HG02642 (cell line): ENCODE results near the gene MYO10.

Experiments
- ATAC-seq: cut with Tn5 transposase; IDR thresholded peaks from one replicate; pipeline ENCODE4 v1.9.1; 2021; ENCODE audit warnings: mild to moderate bottlenecking; ENCODE audit not compliant: unreplicated experiment, poor library complexity

Gene MYO10

DNA sequence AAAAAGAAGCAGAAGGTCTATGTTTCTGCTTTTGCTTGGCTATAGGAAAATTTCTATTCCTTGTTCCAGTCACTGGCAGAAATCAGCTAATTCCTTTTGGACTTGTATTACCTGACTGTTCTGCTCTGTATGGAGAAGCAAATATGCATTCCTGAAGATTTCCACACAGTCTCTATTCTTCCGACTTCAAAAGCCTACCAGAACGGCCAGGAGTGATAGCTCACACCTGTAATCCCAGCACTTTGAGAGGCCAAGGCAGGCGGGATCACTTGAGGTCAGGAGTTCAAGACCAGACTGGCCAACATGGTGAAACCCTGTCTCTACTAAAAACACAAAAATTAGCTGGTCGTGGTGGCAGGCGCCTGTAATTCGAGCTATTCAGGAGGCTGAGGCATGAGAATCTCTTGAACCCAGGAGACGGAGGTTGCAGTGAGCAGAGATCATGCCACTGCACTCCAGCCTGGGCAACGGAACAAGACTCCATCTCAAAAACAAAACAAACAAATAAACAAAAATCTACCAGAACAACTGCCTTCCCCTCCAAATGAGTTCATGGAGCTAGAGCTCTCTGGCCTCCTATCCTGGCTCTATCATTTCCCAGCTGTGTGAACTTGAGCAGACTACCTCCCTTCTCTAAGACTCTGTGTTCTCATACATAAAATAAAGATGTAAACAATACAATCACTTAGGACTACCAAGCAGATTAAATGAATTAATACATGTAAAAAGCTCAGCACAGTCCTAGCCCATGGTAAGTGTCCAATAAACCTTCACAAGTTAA lies 17.0 kb downstream of the MYO10 start:
- ATAC-seq = no peak

DNA sequence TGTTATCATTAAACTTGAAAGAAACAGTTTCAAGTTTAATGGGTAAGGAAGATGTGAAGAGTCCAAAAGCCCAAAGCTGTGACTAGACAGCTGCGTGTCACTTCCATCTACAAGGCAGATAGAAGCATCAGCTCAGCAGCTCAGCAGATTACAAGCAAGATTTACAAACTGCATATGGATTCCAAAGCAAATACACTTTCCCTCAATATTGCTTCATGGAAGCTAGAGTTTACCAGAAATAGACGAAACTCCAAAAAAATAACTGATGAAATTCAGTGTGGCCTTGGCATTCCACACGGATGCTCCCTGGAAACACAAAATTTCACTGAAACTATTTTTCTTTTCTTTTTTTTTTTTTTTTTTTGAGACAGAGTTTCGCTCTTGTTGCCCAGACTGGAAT lies 17.9 kb downstream of the MYO10 start:
- no peak for ATAC-seq

DNA sequence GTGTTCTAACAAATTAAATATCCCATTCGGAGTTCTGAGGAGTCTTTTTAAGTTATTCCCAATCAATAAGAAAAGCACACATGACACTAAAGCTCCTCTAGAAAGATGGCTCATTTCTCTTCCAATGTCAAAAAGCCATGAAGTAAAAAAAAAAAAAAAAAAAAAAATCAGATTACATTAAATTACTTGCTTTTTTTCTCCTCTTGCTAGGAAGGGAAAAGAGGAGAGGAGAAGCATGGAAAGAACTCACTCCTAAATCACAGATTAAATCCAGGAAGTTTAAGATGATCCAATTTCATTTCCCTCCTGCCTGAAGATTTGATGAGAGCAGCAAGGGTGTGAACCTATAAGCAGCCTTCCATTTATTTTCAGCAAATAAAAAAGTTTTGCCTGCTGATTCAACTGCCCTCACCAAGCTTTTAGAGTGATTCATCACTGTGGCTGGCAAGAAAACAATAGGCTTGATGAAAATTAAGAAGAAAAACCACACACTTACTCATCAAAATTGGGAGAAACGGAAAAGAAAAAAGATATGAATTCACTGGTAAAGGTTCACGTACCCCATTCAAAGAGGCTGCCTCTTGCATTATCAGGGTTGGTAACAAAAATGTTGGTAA lies 19.7 kb downstream of the MYO10 start:
- no peak for ATAC-seq

DNA sequence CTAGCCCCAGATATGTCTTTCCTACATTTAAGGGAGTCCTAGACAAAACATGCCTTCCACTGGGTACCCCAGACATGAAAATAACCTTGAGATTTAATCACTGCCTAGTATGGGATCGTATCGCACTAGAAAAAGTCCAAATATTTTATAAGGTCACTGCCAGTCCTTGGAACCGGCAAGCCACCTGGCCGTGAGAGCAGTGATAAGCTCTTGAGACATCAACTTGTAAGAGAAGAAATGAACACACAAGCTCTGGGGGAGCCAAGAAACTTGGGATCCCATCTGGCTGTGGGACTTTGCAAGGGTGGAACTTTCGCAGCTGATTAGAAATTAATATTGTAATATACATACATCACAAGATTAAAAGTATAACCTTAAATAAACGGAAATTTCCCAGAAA lies 21.5 kb downstream of the MYO10 start:
- ATAC-seq = no peak

DNA sequence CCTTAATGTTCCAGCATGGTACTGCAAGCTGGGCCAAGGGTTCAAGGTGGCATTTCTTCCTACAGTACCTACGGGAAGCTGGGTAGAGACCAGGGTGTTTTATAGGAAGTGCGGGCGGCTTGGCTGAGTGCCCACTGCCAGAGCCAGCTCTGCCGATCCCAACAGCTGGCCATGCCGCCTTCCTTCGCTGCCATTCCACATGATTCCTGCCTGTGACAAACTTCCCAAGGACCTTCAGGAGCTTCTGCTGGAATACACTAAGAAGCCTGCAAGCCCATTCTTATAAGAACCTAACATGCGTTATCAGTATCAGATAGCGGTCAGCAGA lies 22.0 kb downstream of the MYO10 start:
- no peak for ATAC-seq

DNA sequence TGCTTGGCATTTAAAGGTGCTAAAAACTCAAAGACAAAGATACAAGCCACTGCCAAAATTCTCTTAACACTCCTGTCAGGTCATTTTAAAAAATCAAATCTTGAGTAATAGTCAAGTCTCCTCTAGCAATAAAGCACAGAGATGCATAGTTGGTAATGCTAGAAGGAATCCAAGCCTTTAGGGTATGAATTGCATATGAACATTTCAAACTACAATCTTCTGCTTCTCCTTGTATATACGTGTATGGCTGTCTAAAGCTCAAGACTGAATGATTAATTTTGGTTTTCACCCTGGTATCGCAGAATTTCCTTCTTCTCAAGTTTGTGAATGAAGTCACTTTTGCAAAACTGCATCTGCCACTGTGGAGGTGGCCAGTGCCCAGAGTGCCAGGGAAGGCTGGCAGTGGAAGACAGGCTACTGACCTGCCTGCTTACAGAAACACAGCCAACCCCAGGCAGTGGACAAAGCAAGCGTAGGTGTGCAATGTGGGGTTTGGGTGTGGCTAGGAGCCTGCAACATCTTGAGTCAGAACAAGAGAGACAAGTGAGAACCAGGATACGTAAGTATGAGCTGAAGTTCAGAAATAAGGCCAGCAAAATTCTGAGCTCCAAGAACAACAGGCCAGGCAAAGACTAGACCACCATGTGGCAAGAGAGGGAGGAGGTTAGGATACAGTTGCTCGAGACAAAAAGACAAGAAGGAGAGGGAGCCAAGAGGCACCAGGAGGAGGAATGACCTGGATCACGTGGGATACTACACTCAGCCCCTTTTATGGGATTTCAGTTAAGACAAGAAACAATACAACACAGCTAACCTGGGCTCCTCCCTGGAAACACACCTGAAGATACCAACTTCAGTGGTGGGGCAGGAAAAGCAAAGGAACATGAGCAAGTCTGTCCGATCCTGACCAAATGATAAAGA lies 22.6 kb downstream of the MYO10 start:
- no peak for ATAC-seq

DNA sequence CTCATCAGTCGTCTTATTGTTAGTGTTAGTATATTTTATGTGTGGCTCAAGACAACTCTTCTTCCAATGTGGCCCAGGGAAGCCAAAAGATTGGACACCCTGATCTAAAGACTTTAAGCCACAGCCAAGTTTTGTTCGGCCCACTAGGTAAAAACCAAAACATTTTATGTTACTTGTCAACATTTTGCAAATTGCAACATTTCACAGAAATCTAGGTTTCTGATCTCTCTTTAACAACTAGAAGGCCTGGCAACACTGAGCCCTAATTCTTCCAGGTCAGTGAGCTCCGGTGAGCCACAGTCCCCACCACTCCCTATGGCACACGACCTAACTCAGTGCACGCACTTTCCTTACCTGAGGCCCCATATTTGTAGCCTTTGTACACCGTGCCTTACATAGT lies 24.0 kb downstream of the MYO10 start:
- no peak for ATAC-seq

DNA sequence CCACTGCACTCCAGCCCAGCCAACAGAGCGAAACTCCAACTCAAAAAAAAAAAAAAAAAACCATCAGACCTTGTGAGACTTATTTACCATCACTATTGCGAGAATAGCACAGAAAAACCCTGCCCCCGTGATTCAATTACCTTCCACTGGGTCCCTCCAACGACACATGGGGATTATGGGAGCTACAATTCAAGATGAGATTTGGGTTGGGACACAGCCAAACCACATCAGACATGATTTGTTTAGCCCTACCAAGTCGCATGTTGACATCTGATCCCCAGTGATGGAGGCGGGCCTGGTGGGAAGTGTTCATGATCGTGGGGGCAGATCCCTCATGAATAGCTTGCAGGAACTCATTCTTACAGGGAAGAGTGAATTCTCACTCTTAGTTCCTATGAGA lies 26.6 kb downstream of the MYO10 start:
- no peak for ATAC-seq

DNA sequence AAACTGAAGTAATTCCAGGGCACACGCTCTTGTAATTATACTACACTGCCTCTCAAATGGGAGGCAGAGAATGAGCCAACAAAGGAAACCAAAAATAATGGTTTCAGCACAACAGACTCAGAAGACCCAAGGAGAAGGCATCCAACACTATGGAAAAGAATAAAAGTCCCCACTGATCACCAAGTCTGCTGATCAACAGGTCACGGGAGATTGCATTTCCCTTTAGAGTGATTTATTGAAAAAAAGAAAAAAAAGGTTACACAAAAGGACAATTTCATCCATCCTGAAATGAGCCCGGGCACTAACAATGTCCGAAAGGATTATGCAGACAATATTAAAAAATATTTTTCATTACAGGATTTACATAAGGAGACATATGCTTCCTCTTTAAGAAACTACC lies 28.8 kb downstream of the MYO10 start:
- ATAC-seq = no peak

DNA sequence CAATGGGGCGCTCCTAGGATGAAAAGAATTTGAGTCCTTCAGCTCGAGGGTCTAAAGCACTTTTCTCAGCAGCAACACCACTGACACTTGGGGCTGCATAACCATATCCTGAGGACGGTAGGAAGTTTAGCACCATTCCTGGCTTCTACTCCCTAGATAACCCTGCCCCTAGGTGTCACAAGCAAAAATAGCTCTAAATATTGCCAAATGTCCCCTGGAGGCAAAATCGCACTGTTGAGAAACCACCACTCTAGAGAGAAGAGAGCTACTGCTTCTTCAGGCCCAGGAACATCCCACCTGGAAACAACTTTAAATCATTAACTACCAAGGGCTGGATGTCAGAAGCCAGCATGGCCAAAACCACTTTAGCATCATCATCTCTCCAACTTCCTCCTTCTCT lies 29.8 kb downstream of the MYO10 start:
- no peak for ATAC-seq

DNA sequence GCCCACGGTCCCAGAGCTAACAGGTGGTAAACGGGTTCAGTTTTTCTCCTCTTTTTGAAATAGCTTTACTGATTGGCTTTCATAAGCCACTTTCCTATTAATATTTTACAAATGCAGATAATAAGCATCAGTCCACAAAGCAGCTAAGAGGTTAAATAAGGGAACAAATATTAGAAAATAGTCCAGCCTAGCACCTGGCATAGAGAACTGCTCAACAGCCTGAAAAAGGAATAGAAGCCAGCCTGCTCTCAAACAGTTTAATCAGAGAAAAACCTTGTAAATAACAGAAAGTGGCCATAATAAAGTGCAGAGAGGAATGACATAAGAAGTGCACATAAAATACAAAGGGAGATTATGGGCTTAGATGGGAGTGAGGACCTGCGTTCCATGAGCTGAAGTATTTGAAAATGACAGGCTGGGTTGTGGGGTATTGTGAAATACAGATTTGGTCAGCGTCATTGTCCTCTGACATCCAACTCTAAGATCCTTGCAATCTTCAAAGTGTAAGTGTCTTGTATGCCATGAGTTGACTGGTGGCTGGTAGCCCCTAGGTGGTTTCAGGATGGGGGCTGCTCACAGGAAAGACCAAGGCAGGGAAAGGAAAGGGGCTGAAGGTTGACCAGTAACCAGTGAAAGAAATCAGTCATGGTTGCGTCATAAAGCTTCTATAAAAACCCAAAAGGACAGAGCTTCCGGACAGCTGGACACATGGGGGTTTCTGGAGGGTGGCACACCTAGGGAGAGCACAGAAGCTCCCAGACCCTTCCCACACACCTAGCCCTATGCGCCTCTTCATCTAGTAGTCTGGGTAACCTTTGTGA lies 32.4 kb downstream of the MYO10 start:
- no peak for ATAC-seq

DNA sequence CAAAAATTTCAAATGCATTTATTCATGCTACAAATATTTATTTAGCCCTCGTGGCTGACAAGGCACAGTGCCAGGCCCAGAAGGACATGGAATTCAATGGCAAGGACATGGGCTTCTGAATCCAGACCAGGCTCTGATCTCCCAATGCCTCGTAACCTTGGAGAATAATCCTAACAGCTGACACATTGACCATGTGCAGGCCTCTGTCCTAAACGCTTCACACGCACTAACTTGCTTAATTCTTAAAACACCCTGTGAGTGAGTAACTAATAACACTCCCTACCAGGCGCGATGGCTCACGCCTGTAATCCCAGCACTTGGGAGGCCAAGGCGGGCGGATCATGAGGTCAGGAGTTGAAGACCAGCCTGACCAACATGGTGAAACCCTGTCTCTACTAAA lies 33.2 kb downstream of the MYO10 start:
- ATAC-seq = no peak

DNA sequence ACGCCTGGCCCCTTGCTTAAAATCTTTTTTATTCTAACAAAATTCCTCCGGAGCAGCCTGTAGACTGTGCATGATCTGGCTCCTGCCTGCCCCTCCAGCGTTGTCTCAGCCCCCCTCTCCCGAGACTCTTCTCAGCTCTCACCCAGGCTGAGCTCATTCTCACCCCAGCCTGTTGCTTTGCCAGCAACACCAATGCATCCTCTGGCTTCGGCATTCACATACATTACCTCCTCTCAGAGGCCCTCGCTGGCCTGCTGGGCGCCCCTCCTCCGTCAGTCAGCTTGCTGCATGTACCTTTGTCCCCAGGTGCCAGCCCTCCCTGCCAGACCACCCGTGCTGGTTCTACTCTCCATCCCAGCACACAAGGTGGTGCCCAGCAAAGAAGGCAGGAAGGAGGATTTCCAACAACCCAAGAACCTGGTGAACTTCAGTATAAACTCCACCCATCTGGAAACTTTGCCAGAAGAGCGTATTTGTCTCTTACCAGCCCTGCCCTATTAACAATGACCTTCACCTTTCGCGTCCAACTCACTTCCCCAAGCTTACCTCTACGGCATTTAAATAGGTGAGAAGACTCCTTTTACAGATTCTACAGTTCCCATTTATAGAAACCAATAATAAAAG lies 35.0 kb downstream of the MYO10 start:
- ATAC-seq = no peak

DNA sequence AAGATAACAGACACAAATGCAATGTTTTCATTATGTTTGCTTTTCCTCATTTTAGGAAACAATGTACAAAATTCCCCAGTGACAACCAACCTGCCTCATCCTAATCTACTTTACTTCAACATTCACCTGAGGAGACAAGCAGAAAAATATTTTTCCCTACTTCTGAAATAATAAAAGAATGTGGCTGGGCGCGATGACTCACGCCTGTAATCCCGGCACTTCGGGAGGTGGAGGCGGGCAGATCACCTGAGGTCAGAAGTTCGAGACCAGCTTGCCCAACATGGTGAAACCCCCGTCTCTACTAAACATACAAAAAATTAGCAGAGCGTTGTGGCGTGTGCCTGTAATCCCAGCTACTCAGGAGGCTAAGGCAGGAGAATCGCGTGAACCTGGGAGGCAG lies 36.9 kb downstream of the MYO10 start:
- no peak for ATAC-seq

DNA sequence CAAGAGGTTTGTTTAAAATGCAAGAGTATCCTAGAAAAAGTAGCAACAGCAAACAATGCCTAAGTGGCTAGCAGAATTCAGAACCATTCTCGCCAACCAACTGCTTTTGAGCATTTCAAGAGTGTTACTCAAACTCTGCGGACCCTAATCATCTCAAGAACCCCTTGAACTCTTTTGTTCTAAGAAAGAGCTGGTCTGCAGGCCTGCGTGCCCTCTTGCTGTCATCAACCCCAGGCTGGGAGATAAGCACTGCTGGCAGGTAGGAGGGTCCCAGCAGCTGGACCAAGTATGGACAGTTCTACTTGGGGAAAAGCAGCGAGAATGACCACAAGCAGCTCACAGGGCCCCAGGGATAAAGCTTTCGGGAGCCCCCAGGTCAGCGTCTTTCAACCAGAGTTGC lies 38.3 kb downstream of the MYO10 start:
- no peak for ATAC-seq

DNA sequence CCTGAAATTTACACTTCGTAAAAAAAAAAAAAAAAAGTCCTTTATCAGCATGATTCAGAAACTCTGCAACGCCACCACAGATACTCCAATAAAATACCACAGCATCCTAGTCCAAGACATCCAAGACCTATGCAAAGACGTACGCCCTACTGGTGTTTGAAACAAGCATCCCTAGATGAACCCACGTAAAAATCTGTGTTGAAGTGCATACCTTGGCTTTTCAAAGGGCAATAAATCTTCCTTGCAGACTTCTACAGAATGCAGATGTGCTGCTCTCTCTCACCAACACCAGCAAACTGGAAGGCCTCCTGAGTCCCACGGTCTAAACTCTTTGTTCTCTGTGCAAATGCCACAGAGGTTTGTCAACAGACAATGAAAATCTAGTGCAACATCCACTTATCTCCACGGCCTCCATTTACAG lies 38.8 kb downstream of the MYO10 start:
- ATAC-seq = no peak

DNA sequence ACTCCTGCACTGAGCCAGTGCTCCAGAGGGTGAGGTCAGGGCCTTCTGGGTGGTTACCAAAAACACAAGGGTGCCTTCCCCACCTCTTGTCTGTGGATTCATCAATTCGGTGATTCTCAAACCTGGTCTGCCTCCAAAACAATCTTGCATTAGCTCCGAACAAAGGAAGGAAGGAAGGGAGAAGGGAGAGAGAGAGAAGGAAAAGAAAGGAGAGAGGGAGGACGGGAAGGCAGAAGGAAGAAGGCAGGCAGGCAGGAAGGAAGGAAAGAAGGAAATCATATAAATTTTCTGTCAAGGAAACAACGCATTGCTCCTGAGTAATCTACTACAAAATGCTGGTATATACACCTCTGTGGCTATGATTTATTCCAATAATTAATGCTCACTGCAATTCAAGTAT lies 39.3 kb downstream of the MYO10 start:
- no peak for ATAC-seq

DNA sequence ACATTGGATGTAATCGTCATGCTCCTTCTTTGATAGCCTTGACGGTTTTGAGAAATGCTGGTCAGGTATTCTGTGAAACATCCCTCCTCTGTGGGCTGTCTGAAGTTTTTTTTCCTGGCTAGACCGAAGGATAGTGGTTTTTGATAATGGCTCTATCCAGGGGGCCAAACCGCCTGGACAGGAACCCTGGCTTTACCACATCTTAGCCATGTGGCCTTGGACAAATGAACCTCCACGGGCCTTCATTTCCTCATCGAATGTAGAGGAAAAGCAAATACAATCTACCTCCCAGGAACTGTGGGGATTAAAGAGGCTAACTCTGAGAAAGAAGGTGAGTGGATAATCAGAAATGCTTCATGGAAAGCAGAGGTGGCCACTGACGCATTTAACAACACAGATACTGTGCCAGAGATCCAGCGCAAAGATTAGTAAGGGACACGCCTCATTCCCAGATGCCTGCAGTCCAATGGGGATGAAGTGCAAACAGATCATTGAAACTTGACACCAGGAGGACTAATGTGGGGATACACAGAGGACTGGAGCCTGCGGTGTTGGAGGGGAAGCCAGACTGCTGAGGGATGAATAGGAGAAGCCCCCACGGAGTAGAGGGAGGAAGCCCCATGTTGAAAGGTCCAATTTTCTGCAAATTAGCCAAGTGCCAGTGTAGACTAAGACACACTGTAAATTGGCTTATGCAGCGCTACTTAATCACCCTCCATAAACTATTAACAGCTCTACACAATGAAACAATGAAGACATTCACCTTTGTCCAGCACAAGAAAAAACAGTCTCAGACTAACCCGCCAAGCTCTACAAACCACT lies 41.6 kb downstream of the MYO10 start:
- ATAC-seq = no peak

DNA sequence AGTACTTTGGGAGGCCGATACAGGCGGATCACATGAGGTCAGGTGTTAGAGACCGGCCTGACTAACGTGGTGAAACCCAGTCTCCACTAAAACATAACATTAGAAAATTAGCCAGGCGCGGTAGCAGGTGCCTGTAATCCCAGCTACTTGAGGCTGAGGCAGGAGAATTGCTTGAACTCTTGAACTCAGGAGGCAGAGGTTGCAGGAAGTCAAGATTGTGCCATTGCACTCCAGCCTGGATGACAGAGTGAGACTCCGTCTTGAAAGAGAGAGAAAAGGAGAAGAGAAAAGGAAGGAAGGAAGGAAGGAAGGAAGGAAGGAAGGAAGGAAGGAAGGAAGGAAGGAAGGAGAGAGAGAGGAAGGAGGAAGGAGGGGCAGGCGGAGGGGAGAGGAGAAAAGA lies 45.1 kb downstream of the MYO10 start:
- ATAC-seq = no peak
